Measurements from ENCODE around the gene CCBE1. TPM values are rescaled to one million over a fixed set of nuclear protein-coding genes. Genes with fewer than 3 reads are reported as not detected.
"Not testable (repeated sequence)": the region's sequence is repeated elsewhere in the genome, so short reads cannot be mapped to it uniquely, and the experiment has no call there.

CCBE1 gene
- polyA plus RNA-seq, 1 donor from 2014 or later = not detected

GRCh38 chr18:59681051-59681450 lies 16.2 kb downstream of the CCBE1 start:
- Mint-ChIP-seq H3K9me3 (no peaks in the 10 kb centered on the region), H3K27me3 (peaks cover 3% of the 10 kb centered on the region), H3K36me3 (no peaks in the 10 kb centered on the region), H3K4me1 (no peaks in the 10 kb centered on the region), H3K4me3 (no peak overlapping the region), H3K27ac (no peak overlapping the region)

DNA sequence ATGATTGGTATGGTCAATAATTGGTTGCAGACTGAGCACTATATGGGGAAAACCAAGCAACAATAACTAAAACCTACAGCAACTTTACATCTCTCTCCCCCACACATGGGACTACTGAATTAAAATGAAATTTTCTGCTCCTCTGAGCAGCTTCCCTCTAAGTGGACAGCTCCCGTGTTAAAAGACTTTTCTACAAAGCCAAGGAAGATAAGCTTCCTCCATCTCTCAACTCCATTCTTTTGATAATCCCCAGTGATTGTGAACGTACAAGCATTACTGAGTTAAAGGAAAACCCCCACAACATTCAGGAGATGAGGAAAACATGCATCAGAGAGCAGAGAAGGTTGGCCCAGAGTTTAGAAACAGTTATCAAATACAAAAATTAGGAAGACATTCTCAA lies 21.9 kb downstream of the CCBE1 start:
- H3K36me3 Mint-ChIP-seq = no peaks in the 10 kb centered on the region
- no peaks in the 10 kb centered on the region for H3K4me1 Mint-ChIP-seq
- H3K27ac Mint-ChIP-seq = no peak overlapping the region
- no peak overlapping the region for H3K4me3 Mint-ChIP-seq
- H3K9me3 Mint-ChIP-seq = no peaks in the 10 kb centered on the region
- H3K27me3 Mint-ChIP-seq = peaks cover 7% of the 10 kb centered on the region

- no peak overlapping the region for H3K4me3 Mint-ChIP-seq
- H3K27me3 Mint-ChIP-seq = peaks cover 7% of the 10 kb centered on the region
- H3K27ac Mint-ChIP-seq = no peak overlapping the region
- no peaks in the 10 kb centered on the region for H3K4me1 Mint-ChIP-seq
- no peaks in the 10 kb centered on the region for H3K36me3 Mint-ChIP-seq
- no peaks in the 10 kb centered on the region for H3K9me3 Mint-ChIP-seq
Measured at GRCh38 chr18:59674903-59675270, 22.3 kb downstream of the CCBE1 start.

DNA sequence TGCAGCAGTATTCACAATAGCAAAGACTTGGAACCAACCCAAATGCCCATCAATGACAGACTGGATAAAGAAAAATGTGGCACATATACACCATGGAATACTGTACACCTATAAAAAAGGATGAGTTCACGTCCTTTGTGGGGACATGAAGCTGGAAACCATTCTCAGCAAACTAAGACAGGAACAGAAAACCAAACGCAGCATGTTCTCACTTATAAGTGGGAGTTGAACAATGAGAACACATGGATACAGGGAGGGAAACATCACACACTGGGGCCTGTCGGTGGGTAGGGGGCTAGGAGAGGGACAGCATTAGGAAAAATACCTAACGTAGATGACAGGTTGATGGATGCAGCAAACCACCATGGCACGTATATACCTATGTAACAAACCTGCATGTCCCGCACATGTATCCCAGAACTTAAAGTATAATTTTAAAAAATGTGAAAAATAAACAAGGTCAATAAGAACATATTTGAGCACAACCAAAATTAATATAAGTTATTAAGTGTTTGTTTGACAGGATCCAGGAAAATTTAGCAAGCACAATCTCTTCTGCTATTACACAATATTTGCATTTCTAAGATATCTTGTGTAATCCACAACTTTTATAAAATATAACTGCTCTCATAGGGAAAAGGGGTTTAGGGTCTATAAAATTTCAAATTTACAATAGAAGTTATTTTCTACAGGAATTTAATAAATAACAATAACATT lies 22.9 kb downstream of the CCBE1 start:
- Mint-ChIP-seq H3K4me1 (no peaks in the 10 kb centered on the region), H3K4me3 (no peak overlapping the region), H3K27ac (no peak overlapping the region), H3K9me3 (no peaks in the 10 kb centered on the region), H3K27me3 (peaks cover 5% of the 10 kb centered on the region), H3K36me3 (no peaks in the 10 kb centered on the region)

GRCh38 chr18:59672235-59672711 lies 24.9 kb downstream of the CCBE1 start:
- H3K4me3 Mint-ChIP-seq = no peak overlapping the region
- peaks cover 5% of the 10 kb centered on the region for H3K27me3 Mint-ChIP-seq
- no peaks in the 10 kb centered on the region for H3K36me3 Mint-ChIP-seq
- H3K9me3 Mint-ChIP-seq = no peaks in the 10 kb centered on the region
- H3K4me1 Mint-ChIP-seq = no peaks in the 10 kb centered on the region
- no peak overlapping the region for H3K27ac Mint-ChIP-seq

DNA sequence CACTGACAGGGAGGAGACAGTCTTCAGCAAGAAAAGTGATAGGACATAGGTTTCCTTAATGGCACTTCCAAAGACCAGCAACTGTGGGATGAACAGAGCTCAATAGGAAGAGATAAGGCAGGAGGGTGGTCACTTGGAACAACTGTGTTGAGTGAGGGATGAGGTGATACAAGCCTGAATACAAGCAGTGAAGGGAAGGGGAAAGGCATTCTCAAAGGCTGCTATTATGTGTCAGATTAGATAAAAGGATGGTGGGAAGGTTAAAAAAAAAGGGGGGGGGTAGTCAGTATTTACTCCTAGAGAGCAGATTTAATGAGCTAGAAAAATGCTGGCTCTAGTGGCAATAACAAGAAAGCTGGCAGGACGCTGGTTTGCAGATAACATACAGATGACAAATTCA lies 25.7 kb downstream of the CCBE1 start:
- Mint-ChIP-seq H3K36me3 (no peaks in the 10 kb centered on the region), H3K27ac (no peak overlapping the region), H3K4me3 (no peak overlapping the region), H3K4me1 (no peaks in the 10 kb centered on the region), H3K9me3 (no peaks in the 10 kb centered on the region), H3K27me3 (peaks cover 5% of the 10 kb centered on the region)

DNA sequence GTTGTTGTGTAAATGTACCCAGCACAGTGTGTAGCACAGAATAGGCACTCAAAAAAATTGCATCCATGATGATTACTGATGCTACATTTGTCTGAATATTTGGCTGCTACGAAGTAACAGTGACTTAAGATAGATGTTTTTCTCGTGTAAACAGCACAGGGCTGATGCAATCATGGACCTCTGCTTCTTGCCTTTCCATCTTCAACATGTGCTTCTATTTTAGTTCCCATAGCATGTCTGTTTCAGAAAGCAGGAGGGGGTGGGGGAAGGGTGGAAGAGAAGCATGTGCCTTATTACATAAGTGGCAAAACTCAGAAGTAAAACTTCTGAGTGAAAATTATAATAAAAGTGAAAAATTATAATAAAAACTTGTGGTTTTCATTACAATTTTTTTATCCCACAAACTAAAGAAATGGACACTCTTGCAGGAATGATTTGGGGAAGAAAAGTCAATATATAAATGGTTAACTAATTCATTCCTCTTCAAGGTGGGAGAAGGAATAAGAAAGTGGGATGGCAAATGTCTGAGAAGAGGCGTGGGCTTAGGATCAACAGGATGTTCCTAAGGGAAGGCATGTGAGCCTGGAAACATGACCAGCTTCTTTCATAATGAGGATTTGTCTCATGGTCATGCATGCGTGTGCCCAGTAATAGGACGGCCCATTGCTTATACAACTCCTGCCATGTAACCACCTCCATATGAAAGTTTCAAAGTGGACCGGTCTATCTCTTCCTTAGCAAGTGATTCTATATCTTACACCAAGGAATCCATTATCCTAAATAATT lies 27.2 kb downstream of the CCBE1 start:
- Mint-ChIP-seq H3K9me3 (peaks cover 0 to 4% (median 0%) of the 10 kb centered on the region in 3 donors), H3K27ac (no peak overlapping the region), H3K4me3 (no peak overlapping the region), H3K36me3 (no peaks in the 10 kb centered on the region), H3K27me3 (peaks cover 5% of the 10 kb centered on the region), H3K4me1 (no peaks in the 10 kb centered on the region)

DNA sequence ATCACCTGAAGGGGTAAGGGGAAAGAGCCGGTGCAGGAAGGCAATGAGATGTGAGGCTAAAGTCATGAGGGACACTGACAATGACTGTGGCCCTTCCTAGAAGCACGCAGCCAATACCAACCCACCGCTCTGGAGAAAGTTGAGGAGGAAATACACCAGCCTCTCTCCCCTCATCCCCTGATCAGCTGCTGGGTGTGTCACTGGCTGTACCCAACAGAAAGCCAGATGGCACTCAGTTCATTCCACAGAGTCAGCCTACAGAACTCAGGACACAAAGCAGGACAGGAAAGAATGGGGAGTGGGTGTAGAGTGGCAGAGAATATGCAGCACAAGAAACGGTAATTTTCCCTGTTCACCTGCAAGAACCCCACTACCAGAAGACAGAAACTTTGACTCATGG lies 29.7 kb downstream of the CCBE1 start:
- H3K27ac Mint-ChIP-seq = no peak overlapping the region
- no peak overlapping the region for H3K4me3 Mint-ChIP-seq
- H3K4me1 Mint-ChIP-seq = no peaks in the 10 kb centered on the region
- no peaks in the 10 kb centered on the region for H3K36me3 Mint-ChIP-seq
- H3K27me3 Mint-ChIP-seq = no peaks in the 10 kb centered on the region
- H3K9me3 Mint-ChIP-seq = peaks cover 0 to 8% (median 0%) of the 10 kb centered on the region in 3 donors

DNA sequence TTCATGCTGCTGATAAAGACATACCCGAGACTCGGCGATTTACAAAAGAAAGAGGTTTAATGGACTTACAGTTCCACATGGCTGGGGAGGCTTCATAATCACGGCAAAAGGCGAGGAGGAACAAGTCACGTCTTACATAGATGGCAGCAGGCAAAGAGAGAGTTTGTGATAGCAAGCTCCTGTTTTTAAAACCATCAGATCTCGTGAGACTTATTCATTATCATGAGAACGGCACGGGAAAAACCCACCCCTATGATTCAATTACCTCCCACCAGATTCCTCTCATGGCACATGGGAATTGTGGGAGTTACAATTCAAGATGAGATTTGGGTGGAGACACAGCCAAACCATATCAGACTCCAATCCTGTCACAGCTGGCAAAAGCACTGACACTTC lies 31.2 kb downstream of the CCBE1 start:
- not testable (repeated sequence) for H3K27me3 Mint-ChIP-seq, H3K36me3 Mint-ChIP-seq, H3K9me3 Mint-ChIP-seq, H3K4me3 Mint-ChIP-seq, H3K4me1 Mint-ChIP-seq, H3K27ac Mint-ChIP-seq

GRCh38 chr18:59665057-59666006 lies 31.9 kb downstream of the CCBE1 start:
- no peak overlapping the region for H3K27ac Mint-ChIP-seq
- H3K4me1 Mint-ChIP-seq = no peaks in the 10 kb centered on the region
- H3K36me3 Mint-ChIP-seq = no peaks in the 10 kb centered on the region
- H3K9me3 Mint-ChIP-seq = peaks cover 0 to 8% (median 0%) of the 10 kb centered on the region in 3 donors
- no peak overlapping the region for H3K4me3 Mint-ChIP-seq
- H3K27me3 Mint-ChIP-seq = no peaks in the 10 kb centered on the region

DNA sequence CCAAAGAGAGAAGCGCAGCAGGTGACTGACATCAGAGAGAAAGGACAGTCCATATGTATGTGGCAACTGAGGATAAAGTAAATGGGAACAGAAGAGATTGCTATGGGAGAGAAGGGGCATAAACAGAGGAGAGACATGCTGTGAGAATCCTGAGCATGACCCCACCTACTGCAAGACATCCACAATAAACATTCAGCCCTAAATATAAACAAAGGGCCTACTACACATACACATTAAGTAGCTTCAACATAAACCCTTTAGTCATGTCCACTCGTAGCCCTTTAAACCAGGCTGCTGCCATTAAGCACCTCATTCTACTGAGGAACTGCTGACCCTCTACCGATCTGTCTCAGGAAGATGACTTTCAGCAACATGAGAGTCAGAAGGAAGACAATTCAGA lies 32.9 kb downstream of the CCBE1 start:
- H3K4me1 Mint-ChIP-seq = no peaks in the 10 kb centered on the region
- H3K9me3 Mint-ChIP-seq = peaks cover 0 to 8% (median 0%) of the 10 kb centered on the region in 3 donors
- H3K36me3 Mint-ChIP-seq = no peaks in the 10 kb centered on the region
- H3K27me3 Mint-ChIP-seq = no peaks in the 10 kb centered on the region
- no peak overlapping the region for H3K4me3 Mint-ChIP-seq
- H3K27ac Mint-ChIP-seq = no peak overlapping the region

DNA sequence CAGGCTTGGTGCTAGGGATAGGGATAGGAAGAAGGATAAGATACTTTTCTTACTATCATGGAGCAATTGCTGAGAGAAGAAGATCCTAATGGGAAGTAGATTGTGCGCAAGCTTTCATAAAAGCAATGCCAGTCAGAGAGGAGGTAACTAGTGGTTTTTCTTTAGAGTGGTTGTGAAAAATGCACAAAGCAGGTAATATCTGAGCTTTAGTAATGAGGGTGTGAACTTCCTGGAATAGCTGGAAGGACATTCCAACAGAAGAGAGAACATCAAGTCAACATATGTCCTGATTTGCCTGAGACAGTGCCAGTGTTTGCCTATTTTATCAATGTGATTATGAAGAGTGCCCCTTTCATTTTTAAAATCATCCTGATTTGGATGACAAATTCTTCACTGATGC lies 34.1 kb downstream of the CCBE1 start:
- no peaks in the 10 kb centered on the region for H3K36me3 Mint-ChIP-seq
- H3K27ac Mint-ChIP-seq = no peak overlapping the region
- no peak overlapping the region for H3K4me3 Mint-ChIP-seq
- H3K9me3 Mint-ChIP-seq = peaks cover 0 to 8% (median 0%) of the 10 kb centered on the region in 3 donors
- H3K27me3 Mint-ChIP-seq = no peaks in the 10 kb centered on the region
- H3K4me1 Mint-ChIP-seq = no peaks in the 10 kb centered on the region

GRCh38 chr18:59661891-59662701 lies 35.1 kb downstream of the CCBE1 start:
- H3K27ac Mint-ChIP-seq = no peak overlapping the region
- peaks cover 0 to under 1% (median 0%) of the 10 kb centered on the region in 3 donors for H3K4me1 Mint-ChIP-seq
- no peaks in the 10 kb centered on the region for H3K36me3 Mint-ChIP-seq
- no peaks in the 10 kb centered on the region for H3K27me3 Mint-ChIP-seq
- H3K4me3 Mint-ChIP-seq = no peak overlapping the region
- peaks cover 0 to 8% (median 0%) of the 10 kb centered on the region in 3 donors for H3K9me3 Mint-ChIP-seq
